GM12873 (cell line): ENCODE data around the gene RPUSD1.

Experiments used
- TF ChIP-seq, protein P1 (sequence below): IDR thresholded peaks from 2 replicates; pipeline ENCODE4 v1.5.1; 2012; ENCODE audit warnings: low read depth, mild to moderate bottlenecking, moderate library complexity, low read length, control low read depth; ENCODE audit not compliant: insufficient read depth; ENCODE audit errors: missing control alignments

Gene RPUSD1

DNA sequence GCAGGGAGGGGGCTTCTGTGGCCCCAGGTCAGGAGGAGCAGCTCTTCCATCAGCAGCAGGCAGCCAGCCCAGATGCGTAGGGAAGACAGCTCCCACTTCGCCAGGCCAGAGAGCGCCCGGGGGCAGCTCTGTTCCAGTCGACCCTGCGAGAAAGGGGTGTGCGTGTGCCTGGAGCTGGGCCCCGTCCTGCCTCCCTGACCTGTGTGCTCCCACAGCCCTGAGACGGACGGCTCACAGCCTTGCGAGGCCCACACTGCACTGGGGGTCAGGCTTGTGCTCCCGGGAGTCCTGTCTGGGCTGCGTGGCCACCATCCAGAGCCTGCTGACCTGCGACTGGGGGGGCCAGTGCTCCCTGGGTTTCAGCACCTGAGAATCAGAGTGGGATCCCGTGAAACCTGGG lies 28.1 kb downstream of the RPUSD1 start:
- TF ChIP-seq, protein P1, sequence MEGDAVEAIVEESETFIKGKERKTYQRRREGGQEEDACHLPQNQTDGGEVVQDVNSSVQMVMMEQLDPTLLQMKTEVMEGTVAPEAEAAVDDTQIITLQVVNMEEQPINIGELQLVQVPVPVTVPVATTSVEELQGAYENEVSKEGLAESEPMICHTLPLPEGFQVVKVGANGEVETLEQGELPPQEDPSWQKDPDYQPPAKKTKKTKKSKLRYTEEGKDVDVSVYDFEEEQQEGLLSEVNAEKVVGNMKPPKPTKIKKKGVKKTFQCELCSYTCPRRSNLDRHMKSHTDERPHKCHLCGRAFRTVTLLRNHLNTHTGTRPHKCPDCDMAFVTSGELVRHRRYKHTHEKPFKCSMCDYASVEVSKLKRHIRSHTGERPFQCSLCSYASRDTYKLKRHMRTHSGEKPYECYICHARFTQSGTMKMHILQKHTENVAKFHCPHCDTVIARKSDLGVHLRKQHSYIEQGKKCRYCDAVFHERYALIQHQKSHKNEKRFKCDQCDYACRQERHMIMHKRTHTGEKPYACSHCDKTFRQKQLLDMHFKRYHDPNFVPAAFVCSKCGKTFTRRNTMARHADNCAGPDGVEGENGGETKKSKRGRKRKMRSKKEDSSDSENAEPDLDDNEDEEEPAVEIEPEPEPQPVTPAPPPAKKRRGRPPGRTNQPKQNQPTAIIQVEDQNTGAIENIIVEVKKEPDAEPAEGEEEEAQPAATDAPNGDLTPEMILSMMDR = no peak

DNA sequence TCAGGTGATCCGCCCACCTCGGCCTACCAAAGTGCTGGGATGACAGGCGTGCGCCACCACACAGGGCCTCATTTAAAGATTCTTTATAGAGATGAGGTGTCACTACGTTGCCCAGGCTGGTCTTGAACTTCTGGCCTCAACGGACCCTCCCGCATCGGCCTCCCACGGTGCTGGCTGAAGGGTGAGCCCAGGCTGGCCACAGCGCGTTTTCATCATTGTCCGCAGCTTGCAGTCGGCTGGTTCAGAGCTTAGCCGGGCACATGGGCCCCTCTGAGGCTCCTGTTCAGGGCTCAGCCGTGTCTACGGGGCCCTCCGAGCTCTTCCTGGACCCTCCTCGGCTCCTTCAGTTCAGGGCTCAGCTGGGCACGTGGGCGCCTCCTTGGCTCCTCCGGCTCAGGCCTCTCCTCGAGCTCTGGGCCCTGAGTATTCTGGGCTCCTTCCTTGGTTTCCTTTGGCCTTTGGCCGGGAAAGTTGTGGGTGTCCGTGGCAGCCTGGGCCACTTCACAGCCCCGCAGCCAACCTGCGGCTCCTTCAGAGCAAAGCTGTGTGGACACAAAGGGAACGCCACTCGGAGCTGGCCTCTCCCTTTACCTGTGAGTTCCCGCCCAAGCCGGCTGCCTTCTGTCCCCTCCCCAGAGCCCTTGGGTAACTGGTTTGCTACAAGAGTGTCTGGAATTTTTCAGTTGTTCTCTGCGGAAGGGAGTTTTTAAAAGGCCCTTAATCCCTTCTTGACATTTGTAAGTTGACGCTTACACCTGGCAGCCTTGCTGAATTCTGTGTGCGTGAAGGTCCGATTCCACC lies 28.9 kb downstream of the RPUSD1 start:
- TF ChIP-seq, protein P1 = no peak

DNA sequence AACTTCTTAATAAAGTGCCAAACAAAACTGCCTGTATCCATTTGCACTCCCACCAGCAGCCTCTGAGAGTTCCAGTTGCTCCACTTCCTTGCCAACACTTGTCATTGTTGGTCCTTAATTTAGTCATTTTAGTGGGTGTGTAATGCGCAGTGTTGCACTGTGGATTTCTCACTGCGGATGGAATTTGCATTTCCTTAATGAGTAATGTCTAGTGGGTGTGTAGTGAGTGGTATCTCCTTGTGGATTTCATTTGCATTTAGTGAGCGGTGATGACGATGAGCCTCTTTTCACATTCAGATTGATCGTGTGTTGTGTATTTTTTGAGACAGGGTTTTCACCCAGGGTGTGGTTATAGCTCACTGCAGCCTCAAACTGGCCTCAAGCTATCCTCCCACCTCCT lies 31.8 kb downstream of the RPUSD1 start:
- TF ChIP-seq, protein P1 = no peak

DNA sequence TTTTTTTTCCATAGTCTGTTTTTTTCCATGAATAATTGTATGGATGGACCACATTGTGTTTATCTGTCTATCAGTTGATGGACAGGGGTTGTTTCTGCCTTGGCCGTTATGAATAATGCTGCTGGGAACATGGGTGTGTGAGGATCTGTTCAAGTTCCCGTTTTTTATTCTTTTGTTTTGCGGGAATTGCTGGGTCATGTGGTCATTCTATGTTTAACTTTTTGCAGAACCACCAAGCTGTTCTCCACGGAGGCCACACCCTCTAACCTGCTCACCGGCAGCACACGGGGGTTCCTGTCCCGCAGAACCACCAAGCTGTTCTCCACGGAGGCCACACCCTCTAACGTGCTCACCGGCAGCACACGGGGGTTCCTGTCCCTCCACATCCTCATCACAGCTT lies 33.5 kb downstream of the RPUSD1 start:
- TF ChIP-seq, protein P1 = no peak

DNA sequence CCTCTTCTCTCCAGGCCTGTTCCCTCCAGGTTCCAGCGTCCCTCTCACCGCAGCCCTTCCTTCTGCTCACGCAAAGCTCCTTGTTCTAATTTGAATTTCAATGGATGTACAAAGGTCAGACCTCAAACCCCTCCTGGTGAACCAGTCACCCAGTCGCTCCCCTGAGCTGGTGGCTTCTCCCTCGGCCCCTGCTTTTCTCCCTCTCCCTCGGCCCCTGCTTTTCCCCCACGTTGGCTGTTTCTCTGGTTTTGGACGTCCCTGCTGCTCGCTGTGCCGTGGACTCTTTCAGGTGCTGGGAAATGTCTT lies 36.2 kb downstream of the RPUSD1 start:
- TF ChIP-seq, protein P1 = no peak

DNA sequence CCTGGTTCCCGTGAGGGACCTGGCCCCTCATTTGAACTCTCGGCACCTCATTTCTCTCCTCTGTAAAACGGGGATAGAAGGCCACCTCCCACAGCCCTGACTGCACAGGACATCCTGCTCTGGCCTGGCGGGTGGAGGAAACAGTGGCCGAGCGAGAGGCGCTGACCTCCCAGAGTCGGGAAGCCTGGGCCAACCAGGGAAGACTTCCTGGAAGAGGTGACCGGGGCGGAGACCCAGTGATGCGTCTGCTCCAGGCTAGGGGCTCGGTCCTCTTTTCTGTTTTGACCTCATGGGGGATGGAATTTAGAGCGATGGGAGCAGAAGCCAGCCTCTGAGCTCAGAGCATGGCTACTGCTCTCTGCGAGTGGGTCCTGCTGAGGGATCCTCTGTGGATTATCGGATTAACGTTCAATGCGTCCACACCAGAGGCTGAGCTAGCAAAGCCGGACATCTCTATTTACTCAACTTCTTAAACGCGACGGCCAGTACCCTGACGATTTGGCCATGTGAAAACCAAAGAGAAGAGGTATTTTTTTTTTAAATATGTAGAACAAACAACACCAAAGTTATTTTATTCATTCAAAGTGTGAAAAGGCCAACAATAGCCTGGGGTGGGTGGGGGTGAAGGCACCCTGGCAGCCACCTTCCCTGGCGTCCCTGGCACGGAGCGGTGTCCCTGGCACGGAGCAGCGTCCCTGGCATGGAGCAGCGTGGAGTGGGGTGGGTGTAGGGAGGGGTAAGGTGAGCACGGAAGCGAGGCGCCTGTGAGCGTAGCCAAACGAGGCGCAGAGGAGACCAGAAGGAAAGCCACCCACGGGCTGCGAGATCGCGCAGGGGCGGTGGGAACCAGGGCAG lies 36.8 kb downstream of the RPUSD1 start:
- TF ChIP-seq, protein P1 = no peak

DNA sequence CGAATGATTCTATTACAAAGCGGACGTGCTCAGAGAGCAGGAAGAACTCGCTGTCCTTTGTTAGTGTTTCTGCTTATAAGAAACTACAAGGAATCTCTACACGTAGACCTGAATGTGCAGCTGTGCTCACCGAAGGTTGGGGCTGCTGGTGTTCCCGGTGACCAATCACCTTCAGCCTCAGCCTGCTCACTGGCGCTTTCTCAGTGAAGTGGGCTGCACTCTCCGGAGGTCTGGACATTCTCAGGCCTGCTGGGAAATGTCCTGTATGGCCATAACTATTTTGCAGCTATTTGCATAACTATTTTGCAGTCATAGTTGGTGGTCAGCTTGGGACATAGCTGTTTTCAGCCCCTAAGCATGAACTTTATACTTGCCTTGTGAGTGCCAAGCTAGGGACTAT lies 37.7 kb downstream of the RPUSD1 start:
- TF ChIP-seq, protein P1 = no peak
